Measurements from ENCODE around the gene ZC2HC1C.

GRCh38 chr14:75128596-75128990 lies 59.2 kb downstream of the ZC2HC1C start:
- TF ChIP-seq POLR2AphosphoS5 (IDR thresholded peaks at IDR 0.05) = no peak
- TF ChIP-seq CTCF (IDR thresholded peaks at IDR 0.05) = no peak
